Midbrain (tissue), 1 donor: Measurements from ENCODE around the gene AMOTL2.

Experiments used
- DNase-seq: peaks from one replicate; lab custom pipeline; 2025; lab: John Stamatoyannopoulos, UW

Gene AMOTL2

DNA sequence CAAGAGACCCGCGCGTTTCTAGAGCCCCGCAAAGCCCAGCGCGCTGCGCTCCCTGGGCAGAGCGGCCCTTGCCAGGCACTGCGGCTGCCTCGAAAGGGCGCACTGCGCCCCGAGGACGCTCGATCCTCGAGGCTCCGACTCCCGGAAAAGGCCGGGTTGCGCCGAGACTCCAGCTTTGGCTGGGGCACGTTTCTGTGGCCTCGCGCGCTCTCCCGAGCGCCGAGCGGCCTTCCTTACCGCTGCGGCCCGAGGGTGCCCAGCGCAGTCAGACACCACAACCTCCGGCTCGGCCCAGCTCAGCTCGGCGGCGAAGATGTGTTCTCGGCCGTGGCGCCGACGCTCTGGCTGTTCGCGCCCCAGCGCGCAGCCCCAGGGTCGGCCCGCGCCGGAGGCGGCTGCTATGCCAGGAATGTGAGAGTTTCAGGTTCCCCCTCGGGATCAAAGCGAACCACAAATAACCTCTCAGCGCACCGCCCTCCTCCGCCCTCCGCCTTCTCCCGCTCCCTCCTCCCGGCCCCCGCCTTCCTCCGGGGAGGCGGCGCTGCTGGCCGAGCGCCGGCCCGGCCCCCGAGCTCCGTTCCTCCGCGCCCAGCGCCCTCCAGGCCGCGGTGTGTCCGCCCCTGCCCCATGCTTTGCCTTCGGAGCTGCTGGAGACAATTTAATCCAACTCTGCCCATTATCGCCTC is at the start of gene AMOTL2:
Gene AMOTL2 (minus strand): TSS at position 343 of the 686 bp plus-strand sequence. CDS start 3,014 bp downstream, outside the sequence.
- DNase-seq = peak; percentile 79

GRCh38 chr3:134423153-134423552 is 48.9 kb upstream of the AMOTL2 start:
- DNase-seq = no peak

DNA sequence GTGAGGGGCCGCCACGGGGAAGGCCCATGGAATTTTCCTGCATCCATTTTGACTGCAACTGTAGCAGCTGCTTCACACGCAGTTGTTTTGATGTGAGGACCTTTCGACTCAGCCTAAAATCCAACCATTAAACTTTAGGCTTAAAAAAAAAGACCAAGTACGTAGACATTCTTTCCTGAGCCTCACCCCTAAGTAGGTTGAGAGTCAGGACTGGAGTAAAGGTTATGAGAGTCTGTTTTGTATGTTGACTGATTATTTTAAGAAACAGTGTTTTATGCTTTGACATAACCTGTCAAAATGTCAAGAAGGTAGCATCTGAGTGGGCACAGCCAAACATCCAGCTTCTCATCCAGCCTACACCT is 45.7 kb upstream of the AMOTL2 start:
- no peak for DNase-seq

GRCh38 chr3:134419214-134419959 is 45.1 kb upstream of the AMOTL2 start:
- no peak for DNase-seq

GRCh38 chr3:134409041-134409440 is 34.8 kb upstream of the AMOTL2 start:
- no peak for DNase-seq

- DNase-seq = peak; percentile 15
Observed at GRCh38 chr3:134407239-134407625, 33.0 kb upstream of the AMOTL2 start.

DNA sequence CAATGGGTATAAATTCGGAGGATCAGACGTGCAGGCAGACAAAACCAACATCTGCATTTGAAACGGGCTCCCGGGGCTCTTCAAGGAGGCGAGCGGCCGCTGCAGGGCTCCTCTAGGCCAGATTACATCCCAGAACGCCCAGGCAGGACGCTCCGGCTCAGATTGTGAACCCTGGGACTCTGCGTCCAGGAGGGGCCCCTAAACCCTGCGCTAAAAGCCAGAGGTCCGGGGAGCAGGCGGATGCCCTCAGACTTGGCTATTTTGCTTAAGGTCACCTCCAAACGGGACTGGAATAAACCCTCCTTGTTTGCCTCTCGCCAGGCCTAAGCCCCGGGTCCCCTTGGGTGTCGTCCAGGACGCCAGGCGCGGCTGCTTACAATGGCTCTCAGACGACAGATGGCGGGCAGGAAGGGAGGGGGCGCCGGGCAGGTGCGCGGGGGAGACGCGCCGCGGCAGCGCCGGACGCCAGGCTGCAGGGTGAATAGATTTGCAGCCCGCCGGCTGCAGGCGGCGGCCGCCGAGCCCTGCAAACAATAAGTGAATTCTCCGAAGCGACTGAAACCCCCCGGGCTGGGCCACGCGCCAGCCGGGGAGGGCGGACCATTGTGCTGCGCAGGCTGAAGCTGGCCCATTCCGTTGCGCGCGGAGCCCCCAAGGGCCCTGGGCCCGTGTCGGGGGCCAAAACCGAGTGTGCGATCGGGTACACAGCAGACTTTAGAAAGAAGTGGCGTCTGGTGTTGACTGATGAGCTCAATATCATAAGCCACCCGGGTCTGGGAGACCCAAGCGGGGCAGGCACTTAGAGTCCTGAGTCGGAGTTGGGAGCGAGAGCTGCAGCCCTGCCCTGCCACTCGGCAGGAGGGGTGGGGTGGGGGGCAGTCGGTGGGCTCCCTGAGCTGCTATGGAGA is 32.3 kb upstream of the AMOTL2 start:
- DNase-seq = peak; percentile 68

GRCh38 chr3:134404366-134404885 is 30.2 kb upstream of the AMOTL2 start:
- DNase-seq = no peak

GRCh38 chr3:134397755-134398154 is 23.5 kb upstream of the AMOTL2 start:
- DNase-seq = no peak

DNA sequence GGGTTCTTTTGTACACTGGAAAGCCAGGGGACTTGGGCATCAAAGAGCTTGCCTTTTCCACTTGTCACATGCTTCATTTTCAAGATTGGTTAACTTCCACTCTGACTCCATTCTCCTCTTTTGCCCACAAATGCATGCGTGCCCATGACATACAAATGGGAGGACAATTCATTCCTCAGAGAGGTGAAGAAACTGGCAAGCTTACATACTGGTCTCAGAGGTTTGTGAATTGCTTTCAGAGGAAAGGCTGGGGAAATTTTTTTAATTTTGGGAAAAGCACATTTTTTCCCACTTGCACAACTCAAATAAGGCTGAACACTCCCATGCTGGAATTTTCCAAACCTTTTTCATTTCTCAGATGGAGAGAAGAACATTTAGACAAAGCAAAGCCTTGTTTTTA is 20.9 kb upstream of the AMOTL2 start:
- no peak for DNase-seq

GRCh38 chr3:134394380-134394779 is 20.1 kb upstream of the AMOTL2 start:
- DNase-seq = no peak

DNA sequence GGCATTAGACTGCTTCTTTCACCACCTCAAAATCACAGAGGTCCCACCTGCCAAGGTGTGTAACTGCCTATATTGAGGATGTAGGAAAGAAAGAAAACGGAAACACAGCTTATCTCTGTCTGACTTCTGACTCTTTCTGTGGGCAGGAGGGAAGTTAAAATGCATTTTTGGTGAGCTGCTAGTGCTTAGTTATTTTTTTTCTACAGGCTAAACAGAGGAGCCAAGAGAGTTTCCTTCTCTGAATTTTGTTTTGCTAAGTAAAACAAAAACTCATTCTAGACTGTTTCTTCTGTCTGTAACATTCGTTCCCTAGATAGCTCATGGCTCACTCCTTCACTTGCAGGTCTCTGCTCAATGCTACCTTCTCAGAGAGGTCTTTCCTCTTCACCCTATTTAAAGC is 18.8 kb upstream of the AMOTL2 start:
- DNase-seq = no peak

DNA sequence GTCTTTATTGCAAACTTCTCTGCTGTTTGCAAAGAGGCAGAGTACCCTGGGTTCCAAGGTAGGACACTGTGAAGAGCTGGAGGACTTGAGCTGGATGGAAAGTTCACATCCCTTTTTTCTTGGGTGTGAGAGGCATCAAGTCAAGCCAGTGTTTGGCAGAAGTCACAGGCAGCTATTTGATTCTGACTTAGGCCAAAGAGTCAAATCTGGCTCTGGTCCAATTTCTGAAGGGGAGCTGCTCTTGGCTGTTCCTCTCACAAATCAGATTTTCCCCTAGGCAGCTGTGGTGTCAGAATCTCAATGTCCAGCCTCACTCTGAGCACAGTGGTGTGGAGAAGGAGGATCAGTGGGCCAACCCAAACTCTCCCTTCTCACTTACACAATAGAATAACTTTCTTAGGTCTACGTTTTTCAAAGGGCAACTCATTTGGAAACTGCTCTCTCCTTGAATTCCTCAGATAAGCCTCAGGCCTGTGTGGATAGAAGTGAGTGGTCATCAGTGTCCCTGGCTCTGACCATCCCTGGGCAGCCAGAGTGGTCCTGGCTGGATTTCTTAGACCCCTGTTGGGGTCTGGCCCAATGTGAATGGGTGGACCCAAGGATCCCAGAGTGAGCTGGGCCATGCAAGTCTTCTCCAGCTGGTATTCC is 18.2 kb upstream of the AMOTL2 start:
- DNase-seq = peak; percentile 32

- DNase-seq = no peak
Observed at GRCh38 chr3:134389865-134390264, 15.6 kb upstream of the AMOTL2 start.

DNA sequence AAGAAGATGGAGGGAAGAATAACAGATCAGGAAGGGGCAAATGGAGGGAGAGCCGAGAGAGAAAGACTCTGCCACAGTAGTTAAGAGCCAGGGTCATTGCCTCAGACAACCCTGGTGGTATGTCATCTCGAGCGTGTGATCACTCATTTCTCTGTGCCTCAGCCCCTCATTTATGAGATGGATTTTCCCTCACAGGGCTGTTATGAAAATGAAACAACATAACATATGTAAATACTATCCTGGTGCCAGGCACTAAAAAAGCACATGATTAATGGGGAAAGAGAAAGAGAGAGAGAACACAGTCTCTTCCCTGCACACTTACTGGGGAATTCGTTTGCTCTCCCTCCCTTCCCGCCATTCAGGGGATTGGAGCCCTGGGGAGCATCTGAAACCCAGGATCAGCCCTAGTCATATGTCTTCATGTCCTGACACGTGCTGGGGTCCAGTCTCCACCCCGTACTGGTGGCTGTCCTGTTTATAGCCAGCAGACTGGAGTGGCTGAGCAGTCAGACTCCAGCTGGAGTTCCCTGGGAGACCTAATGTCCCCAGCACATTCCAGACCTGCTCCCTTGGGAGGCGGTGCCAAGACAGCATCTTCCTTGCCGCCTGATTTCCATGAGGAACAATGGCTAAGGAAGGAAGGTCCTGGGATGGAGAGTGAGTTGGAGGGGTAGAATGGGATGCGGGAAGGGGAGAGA is 14.7 kb upstream of the AMOTL2 start:
- DNase-seq = no peak

DNA sequence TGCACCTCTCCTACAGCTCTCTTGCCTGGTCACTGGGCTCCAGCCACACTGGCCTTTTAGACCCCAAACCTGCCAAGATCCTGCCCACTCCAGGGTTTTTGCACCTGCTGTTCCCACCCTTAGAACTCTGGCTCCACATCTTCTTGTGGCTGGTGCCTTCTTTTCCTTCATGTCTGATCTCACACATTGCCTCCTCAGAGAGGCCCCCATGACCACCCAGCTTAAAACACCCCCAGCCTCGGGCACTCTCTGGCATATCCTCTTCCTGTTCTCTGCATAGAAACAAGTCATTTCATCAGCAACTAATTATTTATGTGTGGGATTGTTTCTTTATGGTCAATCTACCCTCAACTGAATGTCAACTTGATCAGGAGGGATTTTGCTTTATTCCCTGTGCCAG is 14.0 kb upstream of the AMOTL2 start:
- no peak for DNase-seq

GRCh38 chr3:134387293-134387692 is 13.0 kb upstream of the AMOTL2 start:
- no peak for DNase-seq

- no peak for DNase-seq
Observed at GRCh38 chr3:134384963-134385362, 10.7 kb upstream of the AMOTL2 start.

DNA sequence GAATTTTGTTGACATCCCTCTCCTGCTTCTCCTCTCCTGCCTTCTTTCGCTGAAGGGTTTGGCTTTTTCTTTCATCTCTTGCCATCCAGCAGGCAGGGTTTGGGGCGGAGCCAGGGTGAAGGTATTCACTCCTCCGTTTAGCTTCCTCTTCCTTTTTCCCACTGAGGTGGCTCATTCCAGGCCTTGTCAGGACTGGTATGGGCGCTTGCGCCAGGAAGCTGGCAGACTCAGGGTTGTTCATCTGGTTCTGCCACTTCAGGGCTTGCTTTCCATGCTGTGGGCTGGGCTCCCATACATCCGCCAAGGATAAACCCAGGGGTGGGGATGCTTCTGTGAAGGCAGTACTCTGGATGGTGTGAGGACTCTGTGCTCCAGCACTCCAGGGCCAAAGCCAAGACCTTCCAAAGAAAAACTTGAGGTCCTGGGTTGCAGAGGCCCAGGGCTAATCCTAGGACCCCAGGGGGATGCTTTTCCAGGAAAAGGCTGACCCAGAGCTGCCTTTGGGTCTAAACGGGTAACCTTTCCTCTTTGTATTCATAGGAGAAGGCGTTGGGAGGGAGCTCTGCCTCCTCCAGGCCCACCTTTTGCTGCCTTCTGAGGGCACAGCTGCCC is 7.7 kb upstream of the AMOTL2 start:
- no peak for DNase-seq

GRCh38 chr3:134381076-134381475 is 6.8 kb upstream of the AMOTL2 start:
- DNase-seq = no peak

DNA sequence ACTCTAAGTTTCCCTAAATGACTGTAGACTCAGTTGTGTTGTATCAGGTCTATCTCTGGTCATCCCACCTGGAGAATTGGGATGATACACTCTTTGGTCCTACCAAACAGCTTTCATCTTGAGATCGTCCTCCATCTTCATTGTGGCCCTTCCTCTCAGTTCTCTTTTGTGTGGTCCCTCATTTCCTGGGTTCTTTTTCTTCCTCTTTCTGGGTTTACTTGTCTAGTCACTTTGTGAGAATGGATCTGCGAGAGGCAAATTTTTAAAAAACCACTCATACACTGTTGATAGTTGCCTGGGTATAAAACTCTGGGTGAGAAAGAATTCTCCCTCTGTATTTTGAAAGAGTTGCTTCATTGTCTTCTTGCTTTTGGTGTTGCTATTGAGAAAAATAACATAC is 6.0 kb upstream of the AMOTL2 start:
- no peak for DNase-seq
